Measurements from ENCODE around the gene SPATA19.

DNA sequence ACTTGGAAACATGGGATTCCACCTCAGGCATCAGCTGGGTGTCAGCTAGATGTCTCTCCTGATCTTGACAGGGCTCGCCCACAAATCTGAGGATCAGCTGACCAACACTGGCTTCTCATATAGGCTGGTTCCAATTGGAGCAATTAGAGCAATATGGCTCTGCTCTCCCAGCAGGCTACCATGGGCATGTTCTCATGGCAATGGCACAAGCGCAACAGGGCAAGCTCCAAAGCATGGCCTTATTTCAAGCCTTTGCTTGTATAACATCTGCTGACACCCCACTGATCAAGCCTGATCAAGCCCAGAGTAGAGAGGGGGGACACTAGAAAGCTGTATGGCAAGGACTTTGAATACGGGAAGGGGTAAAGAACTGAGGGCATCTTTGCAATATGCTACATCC is 40.7 kb upstream of the SPATA19 start:
- TF ChIP-seq, protein P1, sequence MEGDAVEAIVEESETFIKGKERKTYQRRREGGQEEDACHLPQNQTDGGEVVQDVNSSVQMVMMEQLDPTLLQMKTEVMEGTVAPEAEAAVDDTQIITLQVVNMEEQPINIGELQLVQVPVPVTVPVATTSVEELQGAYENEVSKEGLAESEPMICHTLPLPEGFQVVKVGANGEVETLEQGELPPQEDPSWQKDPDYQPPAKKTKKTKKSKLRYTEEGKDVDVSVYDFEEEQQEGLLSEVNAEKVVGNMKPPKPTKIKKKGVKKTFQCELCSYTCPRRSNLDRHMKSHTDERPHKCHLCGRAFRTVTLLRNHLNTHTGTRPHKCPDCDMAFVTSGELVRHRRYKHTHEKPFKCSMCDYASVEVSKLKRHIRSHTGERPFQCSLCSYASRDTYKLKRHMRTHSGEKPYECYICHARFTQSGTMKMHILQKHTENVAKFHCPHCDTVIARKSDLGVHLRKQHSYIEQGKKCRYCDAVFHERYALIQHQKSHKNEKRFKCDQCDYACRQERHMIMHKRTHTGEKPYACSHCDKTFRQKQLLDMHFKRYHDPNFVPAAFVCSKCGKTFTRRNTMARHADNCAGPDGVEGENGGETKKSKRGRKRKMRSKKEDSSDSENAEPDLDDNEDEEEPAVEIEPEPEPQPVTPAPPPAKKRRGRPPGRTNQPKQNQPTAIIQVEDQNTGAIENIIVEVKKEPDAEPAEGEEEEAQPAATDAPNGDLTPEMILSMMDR (conservative IDR thresholded peaks at IDR 0.05): no peak
- no peak for TF ChIP-seq ZFX (IDR thresholded peaks at IDR 0.05)

Data from C4-2B (cell line).